Measurements from ENCODE around the gene DNMT1.

GRCh38 chr19:10095622-10095947 is 99.2 kb downstream of the DNMT1 start:
- no peak for TF ChIP-seq CTCF (IDR thresholded peaks at IDR 0.05)
- TF ChIP-seq ZFX (IDR thresholded peaks at IDR 0.05; ENCODE audit: borderline replicate concordance): no peak
